ENCODE measurements around the gene CCT6A.
"Not testable (repeated sequence)": the region's sequence is repeated elsewhere in the genome, so short reads cannot be mapped to it uniquely, and the experiment has no call there.

CCT6A gene

GRCh38 chr7:56104138-56104537 lies 52.6 kb downstream of the CCT6A start:
- not testable (repeated sequence) for DNase-seq

- peak in 3 of 5 donors; percentile 24 to 64 (median 29) for DNase-seq
These were observed 53.9 kb downstream of the CCT6A start for GRCh38 chr7:56105508-56105907.

GRCh38 chr7:56106108-56107073 lies 54.8 kb downstream of the CCT6A start, which contains the start of gene CHCHD2:
Gene CHCHD2 (minus strand): TSS chr7:56106476. CDS start chr7:56106413, 63 bp downstream.
- DNase-seq = peak; percentile 88 to 99 (median 90)

GRCh38 chr7:56107954-56108258 lies 56.3 kb downstream of the CCT6A start:
- DNase-seq = no peak

GRCh38 chr7:56110611-56111010 lies 59.0 kb downstream of the CCT6A start:
- no peak for DNase-seq

- not testable (repeated sequence) for DNase-seq
These were observed 60.7 kb downstream of the CCT6A start for GRCh38 chr7:56112244-56112643.
